Fibroblast of villous mesenchyme (primary cell): ENCODE results near the gene QKI. TPM values are rescaled to one million over a fixed set of nuclear protein-coding genes. Genes with fewer than 3 reads are reported as not detected.

Experiments
- DNase-seq: peaks from one replicate; pipeline ENCODE4 v3.0.0-alpha.2; 2010; ENCODE audit warnings: low read depth
- H3K4me3 ChIP-seq: 2 replicates; pipeline ENCODE4 v1.5.1; 2011; ENCODE audit warnings: low read depth, mild to moderate bottlenecking, low read length
- CTCF ChIP-seq: IDR thresholded peaks from 2 replicates; pipeline ENCODE4 v1.5.1; 2012; ENCODE audit warnings: low read depth, mild to moderate bottlenecking, low read length; ENCODE audit not compliant: insufficient read depth
- total RNA-seq: library from RNA; depleted of rRNA; stranded (reverse); fragments of >200 nt; gene quantifications from 2 replicates; pipeline ENCODE4 v1.2.3, GENCODE V29; 2012

QKI gene
- total RNA-seq, 1 donor = 170 TPM

GRCh38 chr6:163564534-163564933 lies 150.0 kb downstream of the QKI start:
- DNase-seq = no peak
- H3K4me3 ChIP-seq = no peak overlapping the region
- no peak for TF ChIP-seq CTCF

GRCh38 chr6:163565140-163565539 lies 150.6 kb downstream of the QKI start:
- no peak overlapping the region for H3K4me3 ChIP-seq
- peak; percentile 65 for DNase-seq
- no peak for TF ChIP-seq CTCF

- no peak for TF ChIP-seq CTCF
- no peak overlapping the region for H3K4me3 ChIP-seq
- DNase-seq = no peak
Measured at GRCh38 chr6:163566056-163566455, 151.5 kb downstream of the QKI start.

DNA sequence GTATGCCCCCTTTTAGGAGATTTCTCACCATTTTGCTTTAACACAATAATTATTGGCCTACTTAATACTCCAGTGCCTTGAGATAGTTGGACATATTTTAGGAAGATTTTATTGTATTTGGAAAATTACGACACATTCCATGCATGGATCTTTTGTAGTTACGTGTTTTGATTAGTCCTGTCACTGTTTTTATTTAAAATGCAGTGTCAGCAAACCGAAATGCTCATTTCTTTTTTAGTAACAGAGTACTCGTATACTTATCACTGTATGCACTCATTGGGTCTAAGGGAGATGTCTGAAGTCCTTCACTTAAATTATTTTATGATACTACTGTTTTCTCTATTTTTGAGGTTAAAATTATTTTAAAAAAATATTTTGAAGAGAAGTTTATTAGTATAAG lies 153.8 kb downstream of the QKI start:
- no peak for TF ChIP-seq CTCF
- no peak for DNase-seq
- H3K4me3 ChIP-seq = no peak overlapping the region

DNA sequence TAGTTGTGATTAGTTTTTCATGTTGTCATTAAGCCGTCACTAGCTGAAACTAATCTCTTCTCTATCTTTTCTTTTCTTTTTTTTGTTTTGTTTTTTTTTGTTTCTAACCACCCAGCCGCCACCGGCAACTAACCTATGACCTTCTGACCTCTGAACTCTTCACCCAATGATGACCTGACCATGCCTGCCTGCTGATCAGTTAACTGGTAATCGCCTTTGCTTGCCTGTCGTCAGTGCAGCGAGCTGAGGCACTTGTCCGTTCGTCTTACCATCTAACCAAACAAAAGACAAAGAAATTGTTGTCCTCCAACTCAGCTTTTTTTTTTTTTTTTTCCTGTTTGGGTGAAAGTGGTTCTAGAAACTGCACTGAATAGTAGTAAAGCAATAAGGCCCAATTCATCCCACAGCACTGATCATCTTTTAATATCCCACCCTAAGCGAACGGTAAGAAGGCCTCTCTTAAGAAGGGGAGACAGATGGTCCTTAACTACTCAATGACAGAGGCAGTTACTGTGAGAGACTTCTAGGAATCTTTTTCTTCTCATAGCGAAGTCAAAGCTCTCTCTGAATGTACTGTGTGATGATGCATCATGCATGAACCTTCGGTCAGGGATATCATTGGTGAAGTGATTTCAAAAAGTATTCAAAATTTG lies 156.2 kb downstream of the QKI start:
- H3K4me3 ChIP-seq = no peak overlapping the region
- no peak for DNase-seq
- TF ChIP-seq CTCF = no peak

DNA sequence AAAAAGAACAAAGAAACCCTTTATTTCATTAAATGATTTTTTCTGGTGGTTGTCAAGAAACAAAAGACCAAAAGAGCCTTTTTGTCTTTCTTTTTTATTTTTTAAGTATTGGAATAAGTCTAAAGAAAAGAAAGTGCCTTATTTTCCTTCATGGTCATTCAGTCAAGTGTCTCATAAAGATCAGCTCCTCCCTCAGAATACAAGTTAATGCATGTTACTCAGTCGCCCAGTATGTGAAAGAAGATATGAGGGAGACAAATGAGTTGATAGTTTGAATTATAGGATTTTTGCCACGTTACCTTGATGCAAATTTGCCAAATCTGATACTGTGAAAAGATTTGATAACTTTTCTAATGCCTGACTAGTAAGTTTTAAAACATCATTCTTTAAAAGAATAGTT lies 157.2 kb downstream of the QKI start:
- DNase-seq = no peak
- no peak for TF ChIP-seq CTCF
- no peak overlapping the region for H3K4me3 ChIP-seq

DNA sequence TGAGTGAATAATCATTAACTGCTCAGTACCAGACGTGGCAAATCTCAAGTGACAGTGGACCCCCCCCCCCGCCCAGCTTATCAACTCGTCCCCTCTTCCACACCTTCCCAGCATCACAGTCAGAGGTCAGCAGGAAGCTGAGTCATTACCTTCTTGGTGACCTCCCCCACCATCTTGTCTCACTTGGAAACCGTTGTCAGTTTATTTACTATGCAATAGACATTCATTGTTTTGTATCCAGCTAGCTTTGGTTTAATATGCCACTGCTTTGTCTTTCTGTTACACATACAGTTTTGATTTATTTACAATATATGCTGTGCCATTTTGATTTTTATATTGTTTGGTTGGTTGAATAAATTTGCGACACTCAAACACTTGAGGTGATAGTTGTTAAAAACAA lies 158.1 kb downstream of the QKI start:
- no peak for DNase-seq
- no peak overlapping the region for H3K4me3 ChIP-seq
- no peak for TF ChIP-seq CTCF
